SK-N-SH (cell line): Measurements from ENCODE around the gene CCDC61.

ENCODE experiments used
- EZH2phosphoT487 ChIP-seq: fragments of 200-600 bp; sonication (generic); IDR thresholded peaks from 2 replicates; pipeline ENCODE4 v1.6.1; 2017; ENCODE audit warnings: low read depth, mixed run types, mild to moderate bottlenecking, antibody characterized with exemption, moderate library complexity, borderline replicate concordance
- TEAD4 ChIP-seq: IDR thresholded peaks from 2 replicates; pipeline ENCODE4 v1.4.0; 2012; ENCODE audit warnings: mild to moderate bottlenecking, borderline replicate concordance; ENCODE audit not compliant: insufficient read depth
- USF2 ChIP-seq: fragments of 150-350 bp; IDR thresholded peaks from 2 replicates; pipeline ENCODE4 v1.6.1; 2017; ENCODE audit warnings: antibody characterized with exemption, low read length, low read depth, borderline replicate concordance
- YY1 ChIP-seq: IDR thresholded peaks from 2 replicates; pipeline ENCODE4 v1.4.0; 2012; ENCODE audit warnings: low read depth, mild to moderate bottlenecking
- TF ChIP-seq, protein P1 (sequence below): fragments of 200-600 bp; sonication (generic); IDR thresholded peaks from 2 replicates; pipeline ENCODE4 v1.6.1; 2017; ENCODE audit warnings: antibody characterized with exemption, mild to moderate bottlenecking, moderate library complexity

- TF ChIP-seq USF2 = no peak
- TF ChIP-seq, protein P1, sequence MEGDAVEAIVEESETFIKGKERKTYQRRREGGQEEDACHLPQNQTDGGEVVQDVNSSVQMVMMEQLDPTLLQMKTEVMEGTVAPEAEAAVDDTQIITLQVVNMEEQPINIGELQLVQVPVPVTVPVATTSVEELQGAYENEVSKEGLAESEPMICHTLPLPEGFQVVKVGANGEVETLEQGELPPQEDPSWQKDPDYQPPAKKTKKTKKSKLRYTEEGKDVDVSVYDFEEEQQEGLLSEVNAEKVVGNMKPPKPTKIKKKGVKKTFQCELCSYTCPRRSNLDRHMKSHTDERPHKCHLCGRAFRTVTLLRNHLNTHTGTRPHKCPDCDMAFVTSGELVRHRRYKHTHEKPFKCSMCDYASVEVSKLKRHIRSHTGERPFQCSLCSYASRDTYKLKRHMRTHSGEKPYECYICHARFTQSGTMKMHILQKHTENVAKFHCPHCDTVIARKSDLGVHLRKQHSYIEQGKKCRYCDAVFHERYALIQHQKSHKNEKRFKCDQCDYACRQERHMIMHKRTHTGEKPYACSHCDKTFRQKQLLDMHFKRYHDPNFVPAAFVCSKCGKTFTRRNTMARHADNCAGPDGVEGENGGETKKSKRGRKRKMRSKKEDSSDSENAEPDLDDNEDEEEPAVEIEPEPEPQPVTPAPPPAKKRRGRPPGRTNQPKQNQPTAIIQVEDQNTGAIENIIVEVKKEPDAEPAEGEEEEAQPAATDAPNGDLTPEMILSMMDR = no peak
- TF ChIP-seq TEAD4 = no peak
- TF ChIP-seq EZH2phosphoT487 = no peak
- TF ChIP-seq YY1 = no peak
These were observed 13.9 kb upstream of the CCDC61 start for GRCh38 chr19:45981350-45981749.
